H9 (cell line): ENCODE data around the gene ADISSP. TPM values are rescaled to one million over a fixed set of nuclear protein-coding genes. Genes with fewer than 3 reads are reported as not detected.

Source experiments
- DNase-seq: peaks from one replicate; pipeline ENCODE4 v3.0.0-alpha.2; 2017
- H2AFZ ChIP-seq: one replicate; pipeline ENCODE4 v1.6.1; 2013; ENCODE audit warnings: mild to moderate bottlenecking, low read length, control low read depth, moderate library complexity
- H2AK5ac ChIP-seq: 2 replicates; pipeline ENCODE4 v1.6.1; 2013; ENCODE audit warnings: low read length, control low read depth, mixed read lengths; ENCODE audit not compliant: insufficient read length
- H2BK120ac ChIP-seq: one replicate; pipeline ENCODE4 v1.6.1; 2013; ENCODE audit warnings: low read depth, mild to moderate bottlenecking, low read length, control low read depth, inconsistent platforms; ENCODE audit not compliant: poor library complexity, severe bottlenecking
- H2BK12ac ChIP-seq: 2 replicates; pipeline ENCODE4 v1.6.1; 2013; ENCODE audit warnings: low read length, control low read depth, mixed read lengths, low read depth; ENCODE audit not compliant: insufficient read length
- H2BK15ac ChIP-seq: 2 replicates; pipeline ENCODE4 v1.6.1; 2013; ENCODE audit warnings: low read depth, low read length, control low read depth
- H2BK20ac ChIP-seq: one replicate; pipeline ENCODE4 v1.6.1; 2013; ENCODE audit warnings: low read depth, mild to moderate bottlenecking, low read length, control low read depth, inconsistent platforms; ENCODE audit not compliant: poor library complexity, severe bottlenecking
- H2BK5ac ChIP-seq: 2 replicates; pipeline ENCODE4 v1.6.1; 2013; ENCODE audit warnings: low read length, control low read depth, mixed read lengths; ENCODE audit not compliant: insufficient read length
- H3K14ac ChIP-seq: 2 replicates; pipeline ENCODE4 v1.6.1; 2013; ENCODE audit warnings: low read length, control low read depth; ENCODE audit not compliant: insufficient read depth
- H3K18ac ChIP-seq: 2 replicates; pipeline ENCODE4 v1.6.1; 2013; ENCODE audit warnings: low read depth, mild to moderate bottlenecking, mixed read lengths, low read length, control low read depth; ENCODE audit not compliant: insufficient read length
- H3K23ac ChIP-seq: 2 replicates; pipeline ENCODE4 v1.6.1; 2013; ENCODE audit warnings: low read length, control low read depth, mixed read lengths, low read depth; ENCODE audit not compliant: insufficient read length
- H3K23me2 ChIP-seq: 2 replicates; pipeline ENCODE4 v1.6.1; 2013; ENCODE audit warnings: low read depth, mild to moderate bottlenecking, mixed read lengths, low read length, control low read depth; ENCODE audit not compliant: insufficient read length, poor library complexity, severe bottlenecking
- H3K27ac ChIP-seq: 2 replicates; pipeline ENCODE4 v1.5.1; 2013; ENCODE audit warnings: low read length, control low read depth, mixed read lengths, low read depth; ENCODE audit not compliant: insufficient read length
- H3K27me3 ChIP-seq: 2 replicates; pipeline ENCODE4 v1.6.1; 2013; ENCODE audit warnings: low read length, control low read depth, inconsistent platforms; ENCODE audit not compliant: insufficient read depth
- H3K4ac ChIP-seq: 2 replicates; pipeline ENCODE4 v1.6.1; 2013; ENCODE audit warnings: low read depth, mild to moderate bottlenecking, control low read depth, inconsistent platforms, low read length, moderate library complexity
- H3K4me1 ChIP-seq: 2 replicates; pipeline ENCODE4 v1.6.1; 2013; ENCODE audit warnings: low read length, control low read depth, inconsistent platforms; ENCODE audit not compliant: insufficient read depth
- H3K4me2 ChIP-seq: 2 replicates; pipeline ENCODE4 v1.6.1; 2013; ENCODE audit warnings: low read length, control low read depth, mixed read lengths; ENCODE audit not compliant: insufficient read length, insufficient read depth
- H3K56ac ChIP-seq: 2 replicates; pipeline ENCODE4 v1.6.1; 2013; ENCODE audit warnings: low read depth, mild to moderate bottlenecking, mixed read lengths, low read length, control low read depth; ENCODE audit not compliant: insufficient read length
- H3K79me1 ChIP-seq: 2 replicates; pipeline ENCODE4 v1.6.1; 2013; ENCODE audit warnings: low read depth, mild to moderate bottlenecking, moderate library complexity, low read length, control low read depth, inconsistent platforms; ENCODE audit not compliant: insufficient read depth, poor library complexity, severe bottlenecking
- H3K79me2 ChIP-seq: 2 replicates; pipeline ENCODE4 v1.6.1; 2013; ENCODE audit warnings: low read length, control low read depth, inconsistent platforms; ENCODE audit not compliant: insufficient read depth
- H3K9ac ChIP-seq: 2 replicates; pipeline ENCODE4 v1.6.1; 2013; ENCODE audit warnings: low read length, control low read depth, mixed read lengths; ENCODE audit not compliant: insufficient read length; ENCODE audit errors: extremely low read depth
- H3K9me3 ChIP-seq: one replicate; pipeline ENCODE4 v1.6.1; 2013; ENCODE audit warnings: low read depth, low read length, inconsistent platforms; ENCODE audit not compliant: control insufficient read depth
- H3T11ph ChIP-seq: one replicate; pipeline ENCODE4 v1.6.1; 2013; ENCODE audit warnings: mild to moderate bottlenecking, low read length, control low read depth, inconsistent platforms
- H4K20me1 ChIP-seq: one replicate; pipeline ENCODE4 v1.6.1; 2013; ENCODE audit not compliant: control insufficient read depth, insufficient read length, insufficient read depth
- H4K5ac ChIP-seq: 2 replicates; pipeline ENCODE4 v1.6.1; 2013; ENCODE audit warnings: low read depth, mild to moderate bottlenecking, mixed read lengths, low read length, control low read depth; ENCODE audit not compliant: insufficient read length
- H4K8ac ChIP-seq: replicated peaks from 2 replicates; pipeline ENCODE4 v1.6.1; 2013; ENCODE audit warnings: low read length, control low read depth, mixed read lengths, low read depth; ENCODE audit not compliant: insufficient read length
- H4K91ac ChIP-seq: 2 replicates; pipeline ENCODE4 v1.6.1; 2013; ENCODE audit warnings: low read depth, mild to moderate bottlenecking, moderate library complexity, mixed read lengths, low read length, control low read depth; ENCODE audit not compliant: insufficient read length
- H3K27ac Mint-ChIP-seq, 3 experiments: 2 replicates in 2 of 3; 3 replicates in 1 of 3; pipeline ENCODE4 v1.8.0; 2020 to 2021; ENCODE audit warnings: mixed read lengths in 3 of 3, mild to moderate bottlenecking in 1 of 3, moderate library complexity in 1 of 3
- H3K27me3 Mint-ChIP-seq: 2 replicates; pipeline ENCODE4 v1.8.0; 2021; ENCODE audit warnings: low read depth, mild to moderate bottlenecking, moderate library complexity, mixed read lengths
- H3K36me3 Mint-ChIP-seq, 3 experiments: 2 replicates in 2 of 3; 3 replicates in 1 of 3; pipeline ENCODE4 v1.8.0; 2020 to 2021; ENCODE audit warnings: low read depth in 3 of 3, mixed read lengths in 3 of 3; ENCODE audit not compliant: insufficient read depth in 1 of 3
- H3K4me1 Mint-ChIP-seq, 2 experiments: 2 replicates each; pipeline ENCODE4 v1.8.0; 2020; ENCODE audit warnings: mixed read lengths in 2 of 2
- H3K4me3 Mint-ChIP-seq, 2 experiments: 2 replicates in 1 of 2; 3 replicates in 1 of 2; pipeline ENCODE4 v1.8.0; 2020 to 2021; ENCODE audit warnings: mild to moderate bottlenecking in 2 of 2, mixed read lengths in 2 of 2, moderate library complexity in 1 of 2
- H3K9me3 Mint-ChIP-seq, 2 experiments: 2 replicates in 1 of 2; 3 replicates in 1 of 2; pipeline ENCODE4 v1.8.0; 2020; ENCODE audit warnings: mild to moderate bottlenecking in 2 of 2, mixed read lengths in 2 of 2, moderate library complexity in 1 of 2
- CTCF ChIP-seq: fragments of 200-600 bp; sonication (generic); conservative IDR thresholded peaks from 3 replicates; pipeline ENCODE4 v1.8.0; 2021; ENCODE audit warnings: antibody characterized with exemption, mild to moderate bottlenecking
- WGBS: extraction: QIAGEN DNeasy Blood & Tissue Kit; methylation state at CpG from one replicate; pipeline ENCODE4 v1.1.7; 2013; ENCODE audit warnings: missing lambda C conversion rate, low lambda C conversion rate, mixed read lengths; ENCODE audit not compliant: insufficient read length; ENCODE audit errors: extremely low coverage; 5-methylcytosine and 5-hydroxymethylcytosine counted together
- total RNA-seq: library from RNA; stranded (reverse); gene quantifications from 2 replicates; pipeline ENCODE4 v1.2.1, GENCODE V29; 2021

Gene ADISSP
- total RNA-seq, 1 experiment from 2014 or later: 80.9 TPM

- H3K9me3 ChIP-seq: no peaks in the 10 kb centered on the region
Measured at GRCh38 chr20:3705970-3706739, 61.4 kb downstream of the ADISSP start.

More at GRCh38 chr20:3705970-3706739, 61.4 kb downstream of the ADISSP start:
- no peak for TF ChIP-seq CTCF
- Mint-ChIP-seq H3K27ac (no peak overlapping the region; a peak in 1 of 7 replicates), H3K9me3 (no peaks in the 10 kb centered on the region), H3K27me3 (no peaks in the 10 kb centered on the region; the same call in none of the 2 replicates), H3K36me3 (no peaks in the 10 kb centered on the region; a peak in 1 of 7 replicates), H3K4me1 (no peaks in the 10 kb centered on the region), H3K4me3 (no peak overlapping the region)
- Histone ChIP-seq H2BK120ac (no peak overlapping the region), H3T11ph (no peak overlapping the region), H3K4me1 (no peaks in the 10 kb centered on the region), H3K79me1 (no peaks in the 10 kb centered on the region), H4K20me1 (peaks cover 2% of the 10 kb centered on the region), H3K18ac (no peak overlapping the region), H4K91ac (no peak overlapping the region), H2AFZ (no peak overlapping the region), H3K4me2 (no peak overlapping the region), H3K23ac (no peak overlapping the region), H3K9ac (no peak overlapping the region), H3K14ac (no peak overlapping the region), H3K23me2 (no peaks in the 10 kb centered on the region), H3K4ac (no peak overlapping the region), H2BK12ac (no peak overlapping the region), H4K5ac (no peak overlapping the region), H3K79me2 (no peaks in the 10 kb centered on the region), H2BK15ac (no peak overlapping the region), H2AK5ac (no peak overlapping the region), H2BK20ac (no peak overlapping the region), H3K27me3 (no peaks in the 10 kb centered on the region), H4K8ac (no peak overlapping the region), H3K27ac (no peak overlapping the region), H2BK5ac (no peak overlapping the region), H3K56ac (no peak overlapping the region)
- peak; percentile 26 for DNase-seq
- no CpG with 5 or more reads among the region's 31 CpGs for WGBS
